Measurements from ENCODE around the gene GALR2. TPM values are rescaled to one million over a fixed set of nuclear protein-coding genes. Genes with fewer than 3 reads are reported as not detected.
A peak's percentile ranks its signal among the peaks of the same experiment; 100 is the strongest.

The GALR2 gene
- total RNA-seq, 2 experiments from 2014 or later: 0.63 TPM; not detected in 1

- TF ChIP-seq EZH2phosphoT487 (IDR thresholded peaks at IDR 0.05; ENCODE audit: borderline replicate concordance, low read depth, low read length) (no peak), CTCF (conservative IDR thresholded peaks at IDR 0.05; ENCODE audit: low read length) (no peak)
- H3K9me2 ChIP-seq (ENCODE audit: insufficient read depth, low read length): no peaks in the 10 kb centered on the region
- no peaks in the 10 kb centered on the region for H3K9me3 ChIP-seq (ENCODE audit: low read length)
- DNase-seq (ENCODE audit: low spot score): no peak
- peak overlapping the region; percentile 36 for H3K27ac ChIP-seq (ENCODE audit: low read depth, low read length, poor library complexity, severe bottlenecking)
- H4K20me1 ChIP-seq (ENCODE audit: insufficient read depth, low read length): no peaks in the 10 kb centered on the region
- peaks cover 10% of the 10 kb centered on the region; the same call in 1 of the 2 replicates for H3K79me2 ChIP-seq (ENCODE audit: insufficient read depth, low read depth, low read length)
- ChIA-PET POLR2A (interaction anchor here (0.6 to 1.7 kb wide), 9 partner anchors 10 to 199 kb away, joined by 3 to 11 read pairs (median 4); no protein-coding TSS in a partner anchor), CTCF (ENCODE audit: unreplicated experiment) (interaction anchor here (0.6 to 0.7 kb wide), 2 partner anchors 67 to 858 kb away, joined by 3 to 6 read pairs; no protein-coding TSS in a partner anchor)
- H3K4me3 ChIP-seq (ENCODE audit: low read depth, low read length, poor library complexity, severe bottlenecking): no peak overlapping the region
- H3K4me2 ChIP-seq (ENCODE audit: low read length): peak overlapping the region; percentile 20; the same call in 1 of the 2 replicates
- peak overlapping the region; percentile 6; the same call in 1 of the 2 replicates for H2AFZ ChIP-seq (ENCODE audit: low read length)
- H3K4me1 ChIP-seq (ENCODE audit: insufficient read depth, low read length, poor library complexity, severe bottlenecking): peaks cover 12% of the 10 kb centered on the region
- peaks cover 91% of the 10 kb centered on the region for H3K36me3 ChIP-seq (ENCODE audit: insufficient read depth, low read length)
- intact Hi-C loops (cut with micrococcal nuclease; ENCODE audit: unreplicated experiment): no loop called here
- no TSS peak for BruUV-seq (replicated peaks)
Measured at GRCh38 chr17:76063875-76064546, 10.6 kb upstream of the GALR2 start.

DNA sequence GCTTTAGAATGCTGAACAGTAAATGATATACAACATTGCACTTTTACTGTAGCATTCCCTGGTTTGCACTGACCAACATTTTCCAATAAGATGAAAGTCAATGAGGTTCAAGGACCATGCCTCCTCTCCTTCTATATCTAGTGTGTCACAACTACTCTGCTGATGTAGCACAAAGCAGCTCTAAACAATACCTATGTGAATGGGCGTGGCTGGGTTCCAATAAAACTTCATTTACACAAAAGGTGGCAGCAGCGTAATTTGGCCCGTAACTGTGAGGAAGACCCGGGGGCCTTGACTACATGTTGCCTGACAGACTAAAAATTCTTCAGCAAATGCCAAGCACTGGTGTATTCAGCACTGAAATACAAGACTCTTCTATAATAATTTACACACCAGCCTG is 8.8 kb upstream of the GALR2 start:
- Histone ChIP-seq H3K9me2 (ENCODE audit: insufficient read depth, low read length) (no peaks in the 10 kb centered on the region), H4K20me1 (ENCODE audit: insufficient read depth, low read length) (0 out of 2 replicates have a peak, but pooled peaks cover 2% of the 10 kb centered on the region), H3K4me1 (ENCODE audit: insufficient read depth, low read length, poor library complexity, severe bottlenecking) (peaks cover 21% of the 10 kb centered on the region), H3K36me3 (ENCODE audit: insufficient read depth, low read length) (peaks cover 86% of the 10 kb centered on the region), H3K4me3 (ENCODE audit: low read depth, low read length, poor library complexity, severe bottlenecking) (no peak overlapping the region), H3K27ac (ENCODE audit: low read depth, low read length, poor library complexity, severe bottlenecking) (no peak overlapping the region), H2AFZ (ENCODE audit: low read length) (no peak overlapping the region), H3K79me2 (ENCODE audit: insufficient read depth, low read depth, low read length) (peaks cover 27% of the 10 kb centered on the region), H3K4me2 (ENCODE audit: low read length) (no peak overlapping the region), H3K9me3 (ENCODE audit: low read length) (no peaks in the 10 kb centered on the region)
- intact Hi-C loops (cut with micrococcal nuclease; ENCODE audit: unreplicated experiment): no loop called here
- ChIA-PET POLR2A (interaction anchor here (0.5 to 2.0 kb wide), 4 partner anchors 10 to 359 kb away, joined by 3 to 10 read pairs (median 6); no protein-coding TSS in a partner anchor), CTCF (ENCODE audit: unreplicated experiment) (interaction anchor here (0.6 kb wide), 2 partner anchors 770 to 1031 kb away, joined by 3 read pairs; no protein-coding TSS in a partner anchor)
- DNase-seq (ENCODE audit: low spot score): no peak
- TF ChIP-seq EZH2phosphoT487 (IDR thresholded peaks at IDR 0.05; ENCODE audit: borderline replicate concordance, low read depth, low read length): no peak
- no peak for TF ChIP-seq CTCF (conservative IDR thresholded peaks at IDR 0.05; ENCODE audit: low read length)
- BruUV-seq (replicated peaks): no TSS peak
